Parathyroid adenoma (tissue), 2 donors: ENCODE measurements around the gene NUAK1.

ENCODE experiments used
- H2AFZ ChIP-seq: fragments of 300-600 bp; sonication (generic); one replicate; pipeline ENCODE4 v1.7.0; 2017; ENCODE audit warnings: antibody characterized with exemption, mild to moderate bottlenecking
- H3K27ac ChIP-seq: fragments of 300-600 bp; sonication (generic); one replicate; pipeline ENCODE4 v1.7.0; 2017
- H3K27me3 ChIP-seq: fragments of 300-600 bp; sonication (generic); one replicate; pipeline ENCODE4 v1.7.0; 2017; ENCODE audit warnings: low read length; ENCODE audit not compliant: control insufficient read depth, insufficient read depth
- H3K36me3 ChIP-seq: fragments of 300-600 bp; sonication (generic); one replicate; pipeline ENCODE4 v1.7.0; 2017; ENCODE audit warnings: low read length; ENCODE audit not compliant: control insufficient read depth, insufficient read depth
- H3K4me1 ChIP-seq: fragments of 300-600 bp; sonication (generic); one replicate; pipeline ENCODE4 v1.7.0; 2017; ENCODE audit warnings: control low read depth
- H3K4me2 ChIP-seq: fragments of 300-600 bp; sonication (generic); one replicate; pipeline ENCODE4 v1.7.0; 2017; ENCODE audit warnings: low read length
- H3K4me3 ChIP-seq: fragments of 300-600 bp; sonication (generic); one replicate; pipeline ENCODE4 v1.7.0; 2017; ENCODE audit warnings: low read depth, low read length
- H3K79me2 ChIP-seq: fragments of 300-600 bp; sonication (generic); one replicate; pipeline ENCODE4 v1.7.0; 2017; ENCODE audit warnings: control low read depth
- H3K9ac ChIP-seq: fragments of 300-600 bp; sonication (generic); one replicate; pipeline ENCODE4 v1.7.0; 2017; ENCODE audit warnings: mild to moderate bottlenecking
- H3K9me3 ChIP-seq: fragments of 300-600 bp; sonication (generic); one replicate; pipeline ENCODE4 v1.7.0; 2017; ENCODE audit warnings: low read length; ENCODE audit not compliant: control insufficient read depth
- CTCF ChIP-seq: fragments of 300-600 bp; sonication (generic); IDR thresholded peaks from one replicate; pipeline ENCODE4 v1.7.0; 2017; ENCODE audit warnings: antibody characterized with exemption, mild to moderate bottlenecking
- donor health status: primary hyperparathyroidism.

Gene NUAK1

GRCh38 chr12:106065506-106065905 lies 73.2 kb downstream of the NUAK1 start:
- Histone ChIP-seq H3K27ac (peak overlapping the region; percentile 17), H3K4me2 (no peak overlapping the region), H2AFZ (no peak overlapping the region), H3K4me3 (no peak overlapping the region), H3K79me2 (no peaks in the 10 kb centered on the region), H3K27me3 (no peaks in the 10 kb centered on the region), H3K36me3 (no peaks in the 10 kb centered on the region), H3K9me3 (no peaks in the 10 kb centered on the region), H3K4me1 (peaks cover 13% of the 10 kb centered on the region), H3K9ac (no peak overlapping the region)
- no peak for TF ChIP-seq CTCF

- Histone ChIP-seq H3K4me2 (no peak overlapping the region), H3K36me3 (no peaks in the 10 kb centered on the region), H3K27me3 (no peaks in the 10 kb centered on the region), H3K4me3 (no peak overlapping the region), H3K4me1 (peaks cover 13% of the 10 kb centered on the region), H3K27ac (peak overlapping the region; percentile 17), H3K9ac (no peak overlapping the region), H2AFZ (no peak overlapping the region), H3K79me2 (no peaks in the 10 kb centered on the region), H3K9me3 (no peaks in the 10 kb centered on the region)
- TF ChIP-seq CTCF, result no peak
These were observed 74.1 kb downstream of the NUAK1 start for GRCh38 chr12:106064721-106065021.

GRCh38 chr12:106063826-106064720 lies 74.7 kb downstream of the NUAK1 start:
- Histone ChIP-seq H3K9ac (no peak overlapping the region), H3K27me3 (no peaks in the 10 kb centered on the region), H3K4me2 (no peak overlapping the region), H3K9me3 (no peaks in the 10 kb centered on the region), H3K4me1 (peaks cover 13% of the 10 kb centered on the region), H2AFZ (no peak overlapping the region), H3K27ac (peak overlapping the region; percentile 29), H3K4me3 (no peak overlapping the region), H3K79me2 (no peaks in the 10 kb centered on the region), H3K36me3 (no peaks in the 10 kb centered on the region)
- TF ChIP-seq CTCF, result no peak

- no peaks in the 10 kb centered on the region for H3K9me3 ChIP-seq
- no peak for TF ChIP-seq CTCF
- peak overlapping the region; percentile 36 for H3K27ac ChIP-seq
- peaks cover 13% of the 10 kb centered on the region for H3K4me1 ChIP-seq
- no peak overlapping the region for H2AFZ ChIP-seq
- no peak overlapping the region for H3K4me3 ChIP-seq
- no peaks in the 10 kb centered on the region for H3K79me2 ChIP-seq
- no peaks in the 10 kb centered on the region for H3K27me3 ChIP-seq
- no peaks in the 10 kb centered on the region for H3K36me3 ChIP-seq
- no peak overlapping the region for H3K4me2 ChIP-seq
- H3K9ac ChIP-seq, result no peak overlapping the region
These were observed 76.1 kb downstream of the NUAK1 start for GRCh38 chr12:106062693-106063092.
